GM23338 (cell line): ENCODE measurements around the gene SOX15. TPM values are rescaled to one million over a fixed set of nuclear protein-coding genes. Genes with fewer than 3 reads are reported as not detected.

Experiments
- ATAC-seq: fragments of 200-7000 bp; cut with Tn5 transposase; 3 replicates; pipeline ENCODE4 v1.9.1; 2020
- DNase-seq: peaks from one replicate; pipeline ENCODE4 v3.0.0-alpha.2; 2015; ENCODE audit warnings: low spot score
- H2AFZ ChIP-seq: fragments of 200-600 bp; sonication (generic); 2 replicates; pipeline ENCODE4 v1.8.0; 2016; ENCODE audit warnings: antibody characterized with exemption, mild to moderate bottlenecking, moderate library complexity
- H3F3A ChIP-seq: fragments of 200-600 bp; sonication (generic); replicated peaks from 2 replicates; pipeline ENCODE4 v1.8.0; 2017; ENCODE audit warnings: antibody characterized with exemption, mixed run types, low read depth
- H3K27ac ChIP-seq: fragments of 200-600 bp; sonication (generic); 2 replicates; pipeline ENCODE4 v1.6.1; 2016; ENCODE audit warnings: low read depth
- H3K27me3 ChIP-seq: fragments of 200-600 bp; sonication (generic); 2 replicates; pipeline ENCODE4 v1.8.0; 2016; ENCODE audit warnings: mild to moderate bottlenecking, mixed run types, moderate library complexity; ENCODE audit not compliant: insufficient read depth
- H3K36me3 ChIP-seq: fragments of 200-600 bp; sonication (generic); 2 replicates; pipeline ENCODE4 v1.8.0; 2016; ENCODE audit warnings: mild to moderate bottlenecking; ENCODE audit not compliant: insufficient read depth
- H3K4me1 ChIP-seq: fragments of 200-600 bp; sonication (generic); 2 replicates; pipeline ENCODE4 v1.8.0; 2016; ENCODE audit warnings: mild to moderate bottlenecking, moderate library complexity; ENCODE audit not compliant: insufficient read depth
- H3K4me2 ChIP-seq: fragments of 200-600 bp; sonication (generic); 2 replicates; pipeline ENCODE4 v1.7.1; 2017; ENCODE audit warnings: mixed run types
- H3K4me3 ChIP-seq: fragments of 200-600 bp; sonication (generic); 2 replicates; pipeline ENCODE4 v1.6.1; 2016; ENCODE audit warnings: mixed run types
- H3K79me2 ChIP-seq: fragments of 200-600 bp; sonication (generic); replicated peaks from 2 replicates; pipeline ENCODE4 v1.8.0; 2017; ENCODE audit warnings: mild to moderate bottlenecking; ENCODE audit not compliant: insufficient read depth
- H3K9me2 ChIP-seq: fragments of 200-600 bp; sonication (generic); 2 replicates; pipeline ENCODE4 v1.8.0; 2017; ENCODE audit not compliant: insufficient read depth
- H4K20me1 ChIP-seq: fragments of 200-600 bp; sonication (generic); replicated peaks from 2 replicates; pipeline ENCODE4 v1.8.0; 2017; ENCODE audit warnings: mild to moderate bottlenecking; ENCODE audit not compliant: insufficient read depth
- H3K27ac Mint-ChIP-seq: 2 replicates; pipeline ENCODE4 v1.8.0; 2020; ENCODE audit warnings: inconsistent platforms, mild to moderate bottlenecking, moderate library complexity, mixed read lengths
- H3K27me3 Mint-ChIP-seq: 3 replicates; pipeline ENCODE4 v1.8.0; 2022; ENCODE audit warnings: low read depth, mild to moderate bottlenecking, moderate library complexity, mixed read lengths, inconsistent platforms; ENCODE audit not compliant: insufficient read depth, poor library complexity
- H3K36me3 Mint-ChIP-seq: 3 replicates; pipeline ENCODE4 v1.8.0; 2021; ENCODE audit warnings: low read depth, mild to moderate bottlenecking, inconsistent platforms, moderate library complexity, mixed read lengths
- H3K4me1 Mint-ChIP-seq: 3 replicates; pipeline ENCODE4 v1.8.0; 2020; ENCODE audit warnings: mild to moderate bottlenecking, inconsistent platforms, mixed read lengths
- H3K4me3 Mint-ChIP-seq: 3 replicates; pipeline ENCODE4 v1.8.0; 2021; ENCODE audit warnings: moderate library complexity, mild to moderate bottlenecking, inconsistent platforms, mixed read lengths
- H3K9me3 Mint-ChIP-seq: 3 replicates; pipeline ENCODE4 v1.8.0; 2020; ENCODE audit warnings: moderate library complexity, mild to moderate bottlenecking, inconsistent platforms, mixed read lengths
- CREB1 ChIP-seq: fragments of 250-450 bp; sonication (Bioruptor Pico); IDR thresholded peaks from 2 replicates; pipeline ENCODE4 v1.5.0; 2020; ENCODE audit warnings: low read depth, mild to moderate bottlenecking, moderate library complexity
- ETS1 ChIP-seq: IDR thresholded peaks from 2 replicates; pipeline ENCODE4 v1.6.1; 2016; ENCODE audit warnings: antibody characterized with exemption
- EZH2phosphoT487 ChIP-seq: fragments of 200-600 bp; sonication (generic); IDR thresholded peaks from one replicate; pipeline ENCODE4 v1.8.1; 2018; ENCODE audit warnings: antibody characterized with exemption; ENCODE audit not compliant: unreplicated experiment
- NANOG ChIP-seq: IDR thresholded peaks from 2 replicates; pipeline ENCODE4 v1.6.1; 2016; ENCODE audit warnings: antibody characterized with exemption, borderline replicate concordance
- POLR2AphosphoS5 ChIP-seq: IDR thresholded peaks from 2 replicates; pipeline ENCODE4 v1.6.1; 2016; ENCODE audit warnings: antibody characterized with exemption, low read depth
- REST ChIP-seq: IDR thresholded peaks from one replicate; pipeline ENCODE4 v1.6.1; 2018; ENCODE audit warnings: antibody characterized with exemption; ENCODE audit not compliant: unreplicated experiment
- STAT1 ChIP-seq: IDR thresholded peaks from one replicate; pipeline ENCODE4 v1.6.1; 2016; ENCODE audit warnings: antibody characterized with exemption; ENCODE audit not compliant: unreplicated experiment
- ZNF331 ChIP-seq: fragments of 250-450 bp; sonication (Bioruptor Pico); IDR thresholded peaks from 2 replicates; pipeline ENCODE4 v1.5.0; 2020; ENCODE audit warnings: low read depth, mild to moderate bottlenecking, moderate library complexity
- ZNF462 ChIP-seq: fragments of 250-450 bp; sonication (Bioruptor Pico); IDR thresholded peaks from 2 replicates; pipeline ENCODE4 v1.5.0; 2020; ENCODE audit warnings: mild to moderate bottlenecking, moderate library complexity
- polyA plus RNA-seq: library from polyadenylated mRNA; unstranded; fragments of >200 nt; fragmentation: Nextera tagmentation; extraction: Ambion mirVana; gene quantifications from 2 replicates; pipeline ENCODE4 v1.2.1, GENCODE V29; 2016
- total RNA-seq: library from RNA; depleted of rRNA; stranded (reverse); fragments of >200 nt; shearing (Covaris generic); gene quantifications from 2 replicates; pipeline ENCODE4 v1.2.3, GENCODE V29; 2014

Gene SOX15
- total and polyA plus RNA-seq, 2 experiments from 2014 or later: 29.9 to 43.0 TPM

- H3K4me1 ChIP-seq: peaks cover 15% of the 10 kb centered on the region
- H3F3A ChIP-seq: peaks cover 19% of the 10 kb centered on the region
- H3K36me3 ChIP-seq: no peaks in the 10 kb centered on the region
- DNase-seq: no peak
- TF ChIP-seq EZH2phosphoT487 (no peak), CREB1 (CRISPR knock-in tag) (no peak), ZNF331 (CRISPR knock-in tag) (no peak)
- no peaks in the 10 kb centered on the region for H3K79me2 ChIP-seq
- H3K36me3 Mint-ChIP-seq: no peaks in the 10 kb centered on the region
- no peak overlapping the region for H3K4me3 ChIP-seq
- H3K27ac ChIP-seq: no peak overlapping the region
- peaks cover 13% of the 10 kb centered on the region for H3K27me3 Mint-ChIP-seq
- H3K27me3 ChIP-seq: peaks cover 4% of the 10 kb centered on the region
- no peak overlapping the region for H3K27ac Mint-ChIP-seq
- no peak overlapping the region for H3K4me2 ChIP-seq
- H3K4me3 Mint-ChIP-seq: no peak overlapping the region
- H2AFZ ChIP-seq: no peak overlapping the region
- H3K9me2 ChIP-seq: no peaks in the 10 kb centered on the region
- no peaks in the 10 kb centered on the region for H3K9me3 Mint-ChIP-seq
- no peaks in the 10 kb centered on the region for H4K20me1 ChIP-seq
- H3K4me1 Mint-ChIP-seq: peaks cover 27% of the 10 kb centered on the region
- ATAC-seq: no peak
Observed at GRCh38 chr17:7553356-7553755, 36.5 kb downstream of the SOX15 start.

GRCh38 chr17:7552621-7553051 lies 37.3 kb downstream of the SOX15 start:
- Histone ChIP-seq H3K27me3 (peaks cover 10% of the 10 kb centered on the region), H3K4me3 (no peak overlapping the region), H3K79me2 (no peaks in the 10 kb centered on the region), H3K4me2 (no peak overlapping the region), H4K20me1 (no peaks in the 10 kb centered on the region), H3K9me2 (no peaks in the 10 kb centered on the region), H3K27ac (no peak overlapping the region), H3K4me1 (peaks cover 12% of the 10 kb centered on the region), H3F3A (peaks cover 21% of the 10 kb centered on the region), H3K36me3 (no peaks in the 10 kb centered on the region), H2AFZ (no peak overlapping the region)
- Mint-ChIP-seq H3K4me1 (peaks cover 23% of the 10 kb centered on the region), H3K4me3 (no peak overlapping the region; the same call in 2 of the 3 replicates), H3K27me3 (peaks cover 14% of the 10 kb centered on the region), H3K36me3 (no peaks in the 10 kb centered on the region), H3K9me3 (no peaks in the 10 kb centered on the region), H3K27ac (no peak overlapping the region)
- no peak for DNase-seq
- no peak for ATAC-seq
- TF ChIP-seq EZH2phosphoT487 (no peak), ZNF462 (no peak), STAT1 (no peak), CREB1 (CRISPR knock-in tag) (no peak), REST (no peak), ETS1 (no peak), ZNF331 (CRISPR knock-in tag) (no peak), NANOG (no peak), POLR2AphosphoS5 (no peak)
